GM19455 (cell line): ENCODE data around the gene DCUN1D3.
"Not testable (repeated sequence)": the region's sequence is repeated elsewhere in the genome, so short reads cannot be mapped to it uniquely, and the experiment has no call there.

Experiments
- ATAC-seq: cut with Tn5 transposase; IDR thresholded peaks from one replicate; pipeline ENCODE4 v1.9.1; 2021; ENCODE audit not compliant: unreplicated experiment

The DCUN1D3 gene

GRCh38 chr16:20838240-20838639, 61.9 kb downstream of the DCUN1D3 start:
- no peak for ATAC-seq

DNA sequence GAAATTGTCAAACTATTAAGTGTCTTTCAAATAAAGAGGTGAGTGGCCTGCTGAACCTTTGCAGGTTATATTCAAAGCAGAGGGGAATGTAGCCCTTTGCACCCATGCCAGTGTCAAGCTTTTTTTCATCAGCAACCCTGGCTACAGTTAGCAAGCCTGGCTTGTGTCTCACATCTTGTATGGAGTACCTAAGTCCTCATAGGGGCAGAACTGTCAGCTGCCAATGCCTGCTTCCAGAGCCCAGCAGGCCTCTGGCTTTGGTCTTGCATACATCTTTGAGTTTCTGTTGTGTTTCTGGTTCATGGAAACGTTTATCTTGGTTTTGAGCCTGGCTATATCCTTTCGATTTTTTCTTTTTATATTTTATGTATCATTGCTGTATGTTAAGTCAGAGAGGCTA, 67.1 kb downstream of the DCUN1D3 start:
- ATAC-seq: no peak

DNA sequence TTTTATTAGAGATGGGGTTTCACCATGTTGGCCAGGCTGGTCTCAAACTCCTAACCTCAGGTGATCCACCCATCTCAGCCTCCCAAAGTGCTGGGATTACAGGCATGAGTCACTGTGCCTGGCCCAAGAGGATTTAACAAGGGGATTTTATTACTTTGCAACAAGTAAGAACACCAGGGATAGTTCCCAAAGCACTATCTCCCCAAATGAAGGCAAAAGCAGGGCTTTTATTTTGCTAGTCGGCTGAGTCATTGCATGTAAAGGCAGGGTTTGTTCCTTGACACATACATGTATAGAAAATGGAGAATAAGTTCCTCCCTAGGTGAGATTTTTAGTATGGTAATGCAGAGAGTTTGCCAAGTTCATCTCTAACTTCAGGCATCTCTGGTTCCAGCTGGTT, 69.8 kb downstream of the DCUN1D3 start:
- ATAC-seq: no peak

DNA sequence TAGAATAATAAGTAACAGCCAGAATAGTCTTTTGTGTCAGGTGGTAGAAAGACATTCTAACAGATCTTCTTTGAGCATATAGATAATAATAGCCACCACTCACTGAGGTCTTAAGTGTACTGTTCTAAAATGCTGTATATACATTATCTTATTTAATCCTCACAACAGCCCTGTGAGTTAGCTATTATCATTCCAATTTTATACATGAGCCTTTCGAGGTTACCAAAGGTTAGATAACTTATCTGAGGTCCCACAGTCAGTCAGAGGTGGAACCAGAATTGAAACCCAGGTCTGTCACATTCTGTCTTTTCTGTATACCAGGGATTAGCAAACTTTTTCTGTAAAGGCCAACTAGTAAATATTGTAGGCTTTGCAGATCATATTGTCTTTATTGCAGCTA, 70.6 kb downstream of the DCUN1D3 start:
- no peak for ATAC-seq

DNA sequence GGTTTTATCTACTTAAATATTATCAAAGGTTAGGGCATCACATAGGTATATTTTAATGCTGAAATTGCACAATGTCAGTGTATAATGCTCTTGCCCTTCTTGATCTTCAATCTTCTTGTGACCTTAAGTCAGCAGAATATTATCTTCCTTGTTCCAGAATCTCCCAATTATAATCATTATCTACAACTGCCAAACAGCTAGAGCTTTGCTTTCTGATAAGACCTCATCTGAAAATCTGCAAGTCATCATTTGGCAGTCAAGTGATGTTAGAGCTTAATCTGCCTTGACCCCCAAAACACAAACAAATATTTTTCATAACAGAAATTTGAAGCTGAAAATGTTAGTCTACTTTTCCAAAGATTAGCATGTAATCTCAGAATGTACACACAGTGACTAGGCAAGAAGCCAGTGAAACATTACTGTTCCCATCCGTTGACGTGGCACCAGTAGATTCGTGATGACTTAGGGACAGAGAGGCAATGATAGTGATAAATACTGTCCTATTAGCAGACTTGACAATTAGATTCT, 74.1 kb downstream of the DCUN1D3 start:
- ATAC-seq: no peak

GRCh38 chr16:20822521-20823325, 77.4 kb downstream of the DCUN1D3 start:
- no peak for ATAC-seq

GRCh38 chr16:20821682-20822081, 78.5 kb downstream of the DCUN1D3 start:
- no peak for ATAC-seq

GRCh38 chr16:20818929-20819585, 81.1 kb downstream of the DCUN1D3 start:
- ATAC-seq: no peak

GRCh38 chr16:20814784-20815183, 85.4 kb downstream of the DCUN1D3 start:
- ATAC-seq: no peak

- ATAC-seq: no peak
Measured at GRCh38 chr16:20812510-20812909, 87.6 kb downstream of the DCUN1D3 start.

DNA sequence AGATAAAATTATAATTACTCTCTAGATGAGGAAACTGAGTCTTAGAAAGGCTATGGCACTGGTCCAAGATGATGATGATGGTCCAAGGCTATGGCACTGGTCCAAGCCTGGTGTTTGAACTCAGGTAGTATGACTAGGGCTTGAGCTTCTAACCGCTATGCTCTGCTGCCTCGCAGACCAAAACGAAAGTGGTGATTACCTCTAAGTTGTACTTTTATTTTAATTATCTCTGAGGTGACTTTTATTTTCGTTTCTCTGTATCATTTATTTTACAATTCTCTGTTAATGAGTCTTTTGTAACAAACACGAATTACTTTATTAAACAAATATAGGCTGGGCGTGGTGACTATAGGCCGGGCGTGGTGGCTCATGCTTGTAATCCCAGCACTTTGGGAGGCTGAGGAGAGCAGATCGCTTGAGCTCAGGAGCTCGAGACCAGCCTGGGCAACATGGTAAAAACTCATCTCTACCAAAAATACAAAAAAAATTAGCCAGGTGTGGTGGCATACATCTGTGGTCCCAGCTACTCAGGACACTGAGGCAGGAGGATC, 88.2 kb downstream of the DCUN1D3 start:
- ATAC-seq: no peak

DNA sequence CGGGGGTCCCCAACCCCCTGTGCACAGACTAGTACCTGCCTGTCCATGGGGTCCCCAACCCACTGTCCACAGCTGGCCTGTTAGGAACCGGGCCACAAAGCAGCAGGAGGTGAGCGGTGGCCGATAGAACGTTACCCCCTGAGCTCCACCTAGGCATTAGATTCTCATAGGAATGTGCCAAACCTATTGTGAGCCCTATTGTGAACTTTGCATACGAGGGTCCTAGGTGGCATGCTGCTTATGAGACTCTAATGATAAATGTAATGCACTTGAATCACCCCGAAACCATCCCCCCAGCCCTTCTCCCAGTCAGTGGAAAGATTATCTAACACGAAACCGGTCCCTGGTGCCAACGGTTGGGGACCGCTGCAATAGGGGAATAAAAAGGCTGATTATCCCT, 92.3 kb downstream of the DCUN1D3 start:
- ATAC-seq: no peak

- peak; percentile 81 for ATAC-seq
Measured at GRCh38 chr16:20806168-20807050, 93.7 kb downstream of the DCUN1D3 start, which contains the start of the genes ERI2 and REXO5. Gene ERI2 (minus strand): TSS chr16:20806472. CDS start chr16:20806430, 42 bp downstream. Gene REXO5 (plus strand): TSS chr16:20806527. CDS start chr16:20806954, 427 bp downstream.

DNA sequence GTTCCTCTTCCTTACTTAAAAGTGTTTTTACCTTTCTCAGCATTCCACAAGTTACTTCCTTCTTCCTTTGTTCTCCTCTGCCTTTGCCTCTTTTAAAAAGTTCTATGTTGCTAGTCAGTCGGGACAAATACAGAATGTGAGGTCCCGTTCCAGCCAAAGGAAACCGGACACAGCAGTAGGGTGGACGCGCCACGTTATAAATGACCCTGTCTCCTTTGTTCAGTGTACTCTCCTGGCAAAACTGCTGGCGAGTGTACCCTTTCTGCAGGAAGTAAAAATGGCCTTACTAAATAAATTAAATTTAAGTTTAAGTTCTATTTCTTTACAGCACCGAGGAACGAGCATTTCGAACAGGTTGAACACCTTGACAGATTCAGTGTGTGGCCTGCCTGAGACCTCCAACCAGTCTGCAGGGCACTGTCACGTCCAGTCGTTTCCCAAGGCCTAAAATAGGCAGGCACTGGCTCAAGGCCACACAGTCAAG, 94.4 kb downstream of the DCUN1D3 start:
- not testable (repeated sequence) for ATAC-seq
